ENCODE data around the gene DTD1.
"Not testable (repeated sequence)": the region's sequence is repeated elsewhere in the genome, so short reads cannot be mapped to it uniquely, and the experiment has no call there.

DTD1 gene

DNA sequence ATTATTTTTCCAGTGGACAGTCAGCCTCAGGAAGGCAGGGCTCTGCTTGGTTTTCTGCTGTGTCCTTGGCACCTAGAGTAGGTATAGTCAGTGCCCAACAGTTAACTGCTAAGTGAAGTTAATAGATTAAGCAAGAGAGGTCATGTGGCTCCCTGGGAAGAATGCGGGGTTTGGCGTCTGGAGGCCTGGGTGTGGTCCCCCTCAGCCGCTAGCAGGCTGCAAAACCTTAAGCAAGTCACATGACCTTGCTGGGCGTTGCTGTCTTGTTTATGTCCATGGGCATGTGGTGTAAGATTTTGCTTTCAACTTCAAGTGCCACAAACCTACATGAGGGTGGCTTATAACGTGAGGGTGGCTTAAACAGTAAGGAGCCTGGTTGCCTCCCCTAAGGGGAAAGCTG, 150.2 kb downstream of the DTD1 start:
- intact Hi-C loops (cut with micrococcal nuclease), result no loop called here
- Mint-ChIP-seq H3K36me3 (ENCODE audit: low read depth) (no peaks in the 10 kb centered on the region), H3K27me3 (no peaks in the 10 kb centered on the region), H3K9me3 (peaks cover 11% of the 10 kb centered on the region), H3K4me1 (ENCODE audit: low read depth) (peaks cover 17% of the 10 kb centered on the region), H3K27ac (no peak overlapping the region), H3K4me3 (no peak overlapping the region)

DNA sequence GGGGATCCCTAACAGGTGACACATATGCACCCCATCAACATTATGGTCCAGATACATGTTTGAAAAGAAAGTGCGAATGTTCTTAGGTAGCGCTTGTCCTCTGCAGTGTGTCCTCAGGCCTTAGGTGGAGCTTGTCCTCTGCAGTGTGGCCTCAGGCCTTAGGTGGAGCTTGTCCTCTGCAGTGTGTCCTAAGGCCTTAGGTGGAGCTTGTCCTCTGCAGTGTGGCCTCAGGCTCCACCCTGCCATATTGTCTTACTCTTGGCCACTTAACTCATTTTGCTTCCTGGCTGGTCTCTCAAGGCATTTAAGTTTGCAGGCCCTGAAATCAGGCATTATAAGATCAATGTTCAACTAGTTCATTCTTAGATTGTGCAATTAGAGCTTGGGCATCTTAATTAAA, 151.0 kb downstream of the DTD1 start:
- Mint-ChIP-seq H3K27me3 (no peaks in the 10 kb centered on the region), H3K4me3 (no peak overlapping the region), H3K36me3 (ENCODE audit: low read depth) (no peaks in the 10 kb centered on the region), H3K27ac (no peak overlapping the region), H3K4me1 (ENCODE audit: low read depth) (peaks cover 17% of the 10 kb centered on the region), H3K9me3 (peaks cover 11% of the 10 kb centered on the region)
- intact Hi-C loops (cut with micrococcal nuclease), result no loop called here

GRCh38 chr20:18739751-18740166, 151.9 kb downstream of the DTD1 start:
- peaks cover 8% of the 10 kb centered on the region for H3K36me3 Mint-ChIP-seq (ENCODE audit: low read depth)
- H3K27me3 Mint-ChIP-seq, result no peaks in the 10 kb centered on the region
- H3K4me3 Mint-ChIP-seq, result no peak overlapping the region
- H3K9me3 Mint-ChIP-seq, result peaks cover 11% of the 10 kb centered on the region
- H3K27ac Mint-ChIP-seq, result no peak overlapping the region
- peaks cover 17% of the 10 kb centered on the region for H3K4me1 Mint-ChIP-seq (ENCODE audit: low read depth)
- intact Hi-C loops (cut with micrococcal nuclease), result no loop called here

DNA sequence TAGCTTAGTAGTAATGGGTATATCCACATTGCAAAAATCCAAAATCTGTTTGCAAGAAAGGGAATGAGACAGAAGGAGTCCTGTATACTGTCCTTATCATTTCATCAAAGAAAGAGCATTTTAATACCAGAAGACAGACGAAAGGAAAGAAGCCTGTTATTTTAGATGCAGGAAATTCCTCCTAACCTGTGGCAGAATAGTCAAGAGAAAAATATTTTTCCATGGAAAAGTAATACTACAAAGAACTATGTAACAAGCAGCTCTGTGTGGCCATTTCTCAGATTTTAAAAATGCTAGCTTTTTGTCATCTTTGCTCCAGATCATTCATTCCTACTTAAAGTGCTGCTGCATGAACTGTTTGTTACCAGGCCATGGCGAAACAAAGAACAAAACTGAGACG, 152.9 kb downstream of the DTD1 start:
- Mint-ChIP-seq H3K9me3 (peaks cover 11% of the 10 kb centered on the region), H3K4me1 (ENCODE audit: low read depth) (peaks cover 17% of the 10 kb centered on the region), H3K36me3 (ENCODE audit: low read depth) (peaks cover 17% of the 10 kb centered on the region), H3K27ac (no peak overlapping the region), H3K27me3 (no peaks in the 10 kb centered on the region), H3K4me3 (no peak overlapping the region)
- intact Hi-C loops (cut with micrococcal nuclease), result no loop called here

DNA sequence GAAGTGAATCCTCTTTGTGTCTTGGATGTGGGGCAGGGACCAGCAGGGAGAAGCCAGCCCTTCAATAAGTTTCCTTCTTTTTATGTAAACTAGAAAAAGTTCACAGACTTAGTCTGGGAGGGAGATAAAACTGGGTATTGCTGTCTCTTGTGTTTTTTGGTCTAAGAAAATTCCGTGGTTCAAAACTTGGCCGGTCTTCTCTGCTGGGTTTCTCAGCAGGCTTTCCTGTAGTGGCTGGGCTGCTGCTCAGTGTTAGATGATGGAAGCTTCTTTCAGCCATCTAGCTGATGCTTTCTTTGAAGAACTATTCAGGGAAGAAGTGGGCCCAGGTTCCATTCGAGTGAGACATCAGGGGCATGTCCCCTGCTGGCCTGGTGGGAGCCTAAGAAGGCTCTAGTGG, 155.0 kb downstream of the DTD1 start:
- Mint-ChIP-seq H3K27me3 (no peaks in the 10 kb centered on the region), H3K4me1 (ENCODE audit: low read depth) (peaks cover 15% of the 10 kb centered on the region), H3K27ac (no peak overlapping the region), H3K9me3 (peaks cover 3% of the 10 kb centered on the region), H3K4me3 (no peak overlapping the region), H3K36me3 (ENCODE audit: low read depth) (peaks cover 22% of the 10 kb centered on the region)
- intact Hi-C loops (cut with micrococcal nuclease), result no loop called here

DNA sequence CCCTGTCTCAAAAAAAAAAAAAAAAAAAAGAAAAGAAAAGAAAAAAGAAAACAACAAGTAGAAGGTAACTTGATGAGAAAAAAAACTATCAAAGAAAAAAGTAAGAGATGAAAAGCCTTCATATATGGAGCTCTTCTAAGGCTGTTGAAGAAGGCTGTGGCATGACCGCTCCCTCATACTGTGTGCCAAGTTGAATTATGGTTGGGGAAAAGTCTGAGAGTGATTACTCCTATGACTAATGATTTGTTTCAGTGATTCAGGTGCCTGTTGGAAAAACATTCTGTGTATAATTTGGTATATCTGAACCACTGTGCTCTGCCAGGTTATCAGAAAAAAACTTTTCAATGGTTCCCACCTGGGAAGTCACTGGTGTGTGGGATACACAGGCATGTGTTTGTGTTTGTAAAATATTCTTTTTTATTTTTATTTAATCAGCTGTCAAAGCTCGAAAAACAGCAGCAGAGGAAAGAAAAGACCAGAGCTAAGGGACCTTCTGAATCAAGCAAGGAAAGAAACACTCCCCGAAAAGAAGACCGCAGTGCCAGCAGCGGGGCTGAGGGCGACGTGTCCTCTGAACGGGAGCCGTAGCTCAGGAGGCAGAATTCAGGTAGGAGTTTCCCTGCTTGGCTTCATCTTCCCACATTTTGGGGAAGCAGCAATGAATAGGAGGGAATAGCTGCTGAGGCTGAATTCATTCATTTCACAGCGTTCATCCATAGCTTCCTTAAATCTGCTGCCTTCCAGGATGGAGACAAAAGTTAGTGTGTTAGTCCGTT, 156.0 kb downstream of the DTD1 start:
- Mint-ChIP-seq H3K27me3 (no peaks in the 10 kb centered on the region), H3K4me3 (no peak overlapping the region), H3K9me3 (no peaks in the 10 kb centered on the region), H3K36me3 (ENCODE audit: low read depth) (peaks cover 22% of the 10 kb centered on the region), H3K4me1 (ENCODE audit: low read depth) (peaks cover 5% of the 10 kb centered on the region), H3K27ac (no peak overlapping the region)
- intact Hi-C loops (cut with micrococcal nuclease), result no loop called here

DNA sequence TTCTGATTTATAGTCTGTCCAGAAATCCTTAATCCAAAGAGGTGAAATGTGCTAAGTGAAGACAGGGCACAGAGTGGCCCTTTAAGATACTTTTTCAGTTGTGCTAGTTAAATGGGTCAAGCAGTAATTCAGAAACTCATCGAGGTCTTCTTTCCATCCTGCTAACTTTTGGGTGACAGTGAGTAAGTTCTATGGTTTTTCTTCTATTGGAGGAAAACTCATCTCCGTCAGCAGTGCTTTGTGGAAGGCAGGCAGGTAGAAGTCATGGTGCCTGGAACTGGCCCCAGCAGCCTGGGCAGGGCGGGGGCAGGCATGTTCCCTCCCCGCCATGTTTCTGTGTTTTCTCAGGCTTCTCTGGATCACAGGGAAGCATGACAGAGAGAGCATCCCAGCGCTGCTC, 159.2 kb downstream of the DTD1 start:
- no peaks in the 10 kb centered on the region for H3K27me3 Mint-ChIP-seq
- peaks cover 22% of the 10 kb centered on the region for H3K36me3 Mint-ChIP-seq (ENCODE audit: low read depth)
- H3K27ac Mint-ChIP-seq, result no peak overlapping the region
- intact Hi-C loops (cut with micrococcal nuclease), result no loop called here
- peaks cover 5% of the 10 kb centered on the region for H3K4me1 Mint-ChIP-seq (ENCODE audit: low read depth)
- no peaks in the 10 kb centered on the region for H3K9me3 Mint-ChIP-seq
- H3K4me3 Mint-ChIP-seq, result no peak overlapping the region

- intact Hi-C loops (cut with micrococcal nuclease), result no loop called here
- no peak overlapping the region for H3K4me3 Mint-ChIP-seq
- H3K9me3 Mint-ChIP-seq, result no peaks in the 10 kb centered on the region
- peaks cover 22% of the 10 kb centered on the region for H3K36me3 Mint-ChIP-seq (ENCODE audit: low read depth)
- H3K4me1 Mint-ChIP-seq (ENCODE audit: low read depth), result peaks cover 1% of the 10 kb centered on the region
- no peaks in the 10 kb centered on the region for H3K27me3 Mint-ChIP-seq
- no peak overlapping the region for H3K27ac Mint-ChIP-seq
Observed at GRCh38 chr20:18748987-18749386, 161.1 kb downstream of the DTD1 start.

DNA sequence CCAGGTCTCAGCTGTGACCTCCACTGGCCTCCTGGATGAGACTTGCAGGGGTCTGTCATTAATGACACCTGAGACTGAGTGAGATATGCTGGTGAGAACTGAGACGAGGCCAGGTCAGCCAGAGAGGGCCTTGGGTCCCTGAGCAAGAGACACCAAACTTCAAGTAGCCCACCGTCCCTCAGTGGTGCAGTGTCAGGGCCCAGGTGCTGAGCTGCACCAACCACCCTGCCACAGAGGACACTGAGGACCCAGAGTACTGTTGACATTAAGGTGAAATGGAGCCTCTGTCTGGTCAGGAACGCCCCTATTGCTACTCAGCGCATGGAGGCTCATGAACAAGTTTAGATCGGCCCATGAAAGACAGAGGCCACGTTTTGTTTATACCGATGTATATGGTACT, 161.7 kb downstream of the DTD1 start:
- Mint-ChIP-seq H3K27me3 (no peaks in the 10 kb centered on the region), H3K36me3 (ENCODE audit: low read depth) (peaks cover 16% of the 10 kb centered on the region), H3K27ac (no peak overlapping the region), H3K4me3 (no peak overlapping the region), H3K4me1 (ENCODE audit: low read depth) (peaks cover 4% of the 10 kb centered on the region), H3K9me3 (no peaks in the 10 kb centered on the region)
- intact Hi-C loops (cut with micrococcal nuclease), result no loop called here

- intact Hi-C loops (cut with micrococcal nuclease), result no loop called here
- H3K4me3 Mint-ChIP-seq, result no peak overlapping the region
- H3K9me3 Mint-ChIP-seq, result no peaks in the 10 kb centered on the region
- H3K36me3 Mint-ChIP-seq (ENCODE audit: low read depth), result peaks cover 4% of the 10 kb centered on the region
- H3K27me3 Mint-ChIP-seq, result no peaks in the 10 kb centered on the region
- H3K27ac Mint-ChIP-seq, result no peak overlapping the region
- peaks cover 4% of the 10 kb centered on the region for H3K4me1 Mint-ChIP-seq (ENCODE audit: low read depth)
Observed at GRCh38 chr20:18750735-18751134, 162.9 kb downstream of the DTD1 start.

DNA sequence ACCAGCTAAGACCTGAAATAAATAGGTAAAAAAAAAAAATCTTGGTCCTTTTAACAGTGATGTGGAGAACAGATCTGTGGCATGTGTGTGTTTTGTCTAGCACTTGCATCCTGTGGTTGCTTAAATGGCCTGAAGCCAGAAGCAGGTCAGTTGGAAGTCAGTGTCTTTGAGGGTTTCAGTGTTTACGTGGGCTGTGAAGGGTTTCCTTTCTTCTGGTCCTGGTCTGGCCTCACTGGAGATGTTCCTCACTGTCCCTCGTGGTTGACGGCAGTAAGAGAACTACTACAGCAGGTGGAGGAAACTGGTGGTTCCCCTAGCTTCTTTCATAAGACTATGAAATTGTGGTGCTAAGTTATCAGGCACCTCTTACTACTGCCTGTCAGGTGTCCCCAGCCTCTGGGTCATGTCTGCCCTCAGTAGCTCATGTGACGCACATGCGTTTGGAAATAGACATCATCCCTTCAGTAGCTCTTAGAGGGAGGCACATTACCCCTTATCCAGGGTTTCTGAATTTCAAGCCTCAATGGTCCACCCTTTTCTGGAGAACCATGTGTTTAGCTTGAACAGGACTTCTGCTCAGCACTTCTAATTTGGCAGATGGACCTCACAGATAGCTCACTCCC, 166.3 kb downstream of the DTD1 start:
- Mint-ChIP-seq H3K9me3 (peaks cover 11% of the 10 kb centered on the region), H3K4me1 (ENCODE audit: low read depth) (peaks cover 4% of the 10 kb centered on the region), H3K27me3 (no peaks in the 10 kb centered on the region), H3K36me3 (ENCODE audit: low read depth) (no peaks in the 10 kb centered on the region), H3K4me3 (no peak overlapping the region), H3K27ac (no peak overlapping the region)
- intact Hi-C loops (cut with micrococcal nuclease), result no loop called here

- no peaks in the 10 kb centered on the region for H3K36me3 Mint-ChIP-seq (ENCODE audit: low read depth)
- H3K27ac Mint-ChIP-seq, result no peak overlapping the region
- peaks cover 15% of the 10 kb centered on the region for H3K9me3 Mint-ChIP-seq
- peaks cover 4% of the 10 kb centered on the region for H3K4me1 Mint-ChIP-seq (ENCODE audit: low read depth)
- no peak overlapping the region for H3K4me3 Mint-ChIP-seq
- no peaks in the 10 kb centered on the region for H3K27me3 Mint-ChIP-seq
- intact Hi-C loops (cut with micrococcal nuclease), result no loop called here
Observed at GRCh38 chr20:18754653-18755045, 166.8 kb downstream of the DTD1 start.

- Mint-ChIP-seq H3K36me3 (ENCODE audit: low read depth) (peaks cover 11% of the 10 kb centered on the region), H3K9me3 (peaks cover 24% of the 10 kb centered on the region)
- H3K27ac Mint-ChIP-seq; H3K4me1 Mint-ChIP-seq (ENCODE audit: low read depth); H3K4me3 Mint-ChIP-seq; intact Hi-C loops (cut with micrococcal nuclease); H3K27me3 Mint-ChIP-seq: not testable (repeated sequence)
Observed at GRCh38 chr20:18760852-18761251, 173.0 kb downstream of the DTD1 start.

GRCh38 chr20:18767676-18768075, 179.8 kb downstream of the DTD1 start:
- H3K27me3 Mint-ChIP-seq, result no peaks in the 10 kb centered on the region
- H3K4me3 Mint-ChIP-seq, result no peak overlapping the region
- H3K4me1 Mint-ChIP-seq (ENCODE audit: low read depth), result peaks cover 5% of the 10 kb centered on the region
- intact Hi-C loops (cut with micrococcal nuclease), result no loop called here
- no peaks in the 10 kb centered on the region for H3K9me3 Mint-ChIP-seq
- H3K36me3 Mint-ChIP-seq (ENCODE audit: low read depth), result peaks cover 11% of the 10 kb centered on the region
- no peak overlapping the region for H3K27ac Mint-ChIP-seq

DNA sequence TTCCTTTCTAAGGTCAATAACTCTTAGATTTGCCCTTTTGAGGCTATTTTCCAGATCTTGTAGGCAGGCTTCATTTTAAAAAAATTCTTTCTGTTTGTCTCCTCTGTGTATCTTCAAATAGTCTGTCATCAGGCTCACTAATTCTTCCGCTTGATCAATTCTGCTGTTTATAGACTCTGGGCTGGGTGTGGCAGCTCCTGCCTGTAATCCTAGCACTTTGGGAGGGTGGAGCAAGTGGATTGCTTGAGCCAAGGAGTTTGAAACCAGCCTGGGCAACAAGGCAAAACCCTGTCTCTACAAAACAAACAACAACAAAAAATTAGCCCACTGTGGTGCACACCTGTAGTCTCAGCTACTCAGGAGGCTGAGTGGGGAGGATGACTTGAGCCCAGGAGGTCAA, 185.7 kb downstream of the DTD1 start:
- intact Hi-C loops (cut with micrococcal nuclease), result no loop called here
- H3K36me3 Mint-ChIP-seq (ENCODE audit: low read depth), result no peaks in the 10 kb centered on the region
- H3K4me3 Mint-ChIP-seq, result no peak overlapping the region

More for the DNA sequence above, 185.7 kb downstream of the DTD1 start:
- Mint-ChIP-seq H3K27ac (no peak overlapping the region), H3K4me1 (ENCODE audit: low read depth) (peaks cover 5% of the 10 kb centered on the region), H3K27me3 (no peaks in the 10 kb centered on the region), H3K9me3 (no peaks in the 10 kb centered on the region)

All from dendritic cell treated with granulocyte-macrophage colony-stimulating factor and Interleukin-4, amounts not matched to agents 40 ng/mL and 50 ng/mL, for 4 days (primary cell).